Stimulated activated CD4-positive, alpha-beta T cell treated with anti-CD3 and anti-CD28 coated beads, Interleukin-4, amount 100 ng/mL, for 1 hour (primary cell): ENCODE data around the gene CRIM1.

Experiments
- DNase-seq: peaks from one replicate; pipeline ENCODE4 v3.0.0-alpha.2; 2020

Gene CRIM1

GRCh38 chr2:36371928-36372391 lies 16.4 kb downstream of the CRIM1 start:
- no peak for DNase-seq

- DNase-seq, result no peak
These were observed 17.8 kb downstream of the CRIM1 start for GRCh38 chr2:36373149-36373926.

DNA sequence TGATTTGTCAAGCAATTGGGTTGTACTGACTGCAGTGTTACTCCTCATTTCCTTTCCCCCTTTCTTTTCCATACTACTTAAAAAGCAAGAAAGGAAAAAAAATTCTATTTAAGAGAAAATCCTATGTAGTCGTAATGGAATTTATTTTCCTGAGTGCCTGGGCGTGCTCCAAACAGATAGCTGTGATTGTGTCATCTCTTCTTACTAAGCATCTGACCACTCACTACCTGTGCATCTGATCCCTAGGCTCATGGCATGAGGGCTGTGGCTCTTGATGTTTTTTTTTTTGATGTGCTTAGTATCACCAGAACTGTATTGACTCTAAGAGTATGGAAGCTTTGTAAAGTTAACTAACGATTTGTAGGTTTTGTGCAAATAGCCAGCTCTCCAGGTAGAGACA lies 19.0 kb downstream of the CRIM1 start:
- no peak for DNase-seq

GRCh38 chr2:36376319-36376765 lies 20.8 kb downstream of the CRIM1 start:
- DNase-seq, result no peak

DNA sequence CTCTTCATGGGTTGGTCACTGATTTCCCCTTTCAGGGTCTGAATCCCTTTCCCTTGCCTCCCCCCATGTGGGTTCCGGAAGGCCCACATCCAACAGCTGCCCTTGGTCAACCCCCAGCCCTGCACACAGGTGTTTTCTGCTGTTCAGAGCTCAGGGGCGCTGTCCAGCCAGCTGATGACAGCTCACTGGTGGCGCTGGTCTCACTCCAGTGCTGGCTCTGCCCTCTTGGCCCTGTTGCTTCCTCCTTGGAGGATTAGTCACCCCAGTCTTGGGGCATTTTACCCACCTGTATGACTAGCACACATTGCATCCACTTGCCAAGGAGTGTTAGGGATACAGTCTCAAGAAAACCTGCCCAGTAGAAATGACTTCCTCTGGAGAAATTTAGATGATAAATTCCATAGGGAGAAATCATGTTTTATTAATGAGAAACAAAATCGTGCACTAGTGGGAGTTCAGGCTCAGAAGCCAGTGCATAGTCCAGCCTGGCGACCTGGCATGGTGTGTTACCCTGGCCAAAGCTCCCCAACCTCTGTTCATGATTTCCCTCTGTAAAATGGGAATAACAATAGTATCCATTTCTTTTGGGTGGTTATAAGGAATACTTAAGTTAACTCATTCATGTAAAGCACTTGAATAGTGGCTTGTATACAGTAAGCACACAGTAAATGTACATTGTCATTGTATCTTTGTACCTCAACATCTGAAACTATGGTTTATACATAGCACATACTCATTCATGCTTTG lies 21.6 kb downstream of the CRIM1 start:
- DNase-seq, result no peak

- DNase-seq, result no peak
These were observed 24.3 kb downstream of the CRIM1 start for GRCh38 chr2:36379710-36380448.

- DNase-seq, result no peak
These were observed 25.3 kb downstream of the CRIM1 start for GRCh38 chr2:36380624-36381481.

- no peak for DNase-seq
These were observed 26.4 kb downstream of the CRIM1 start for GRCh38 chr2:36381993-36382392.

GRCh38 chr2:36382472-36382871 lies 26.9 kb downstream of the CRIM1 start:
- DNase-seq, result no peak

- no peak for DNase-seq
These were observed 28.1 kb downstream of the CRIM1 start for GRCh38 chr2:36383726-36384125.

GRCh38 chr2:36384454-36384853 lies 28.9 kb downstream of the CRIM1 start:
- DNase-seq, result no peak

GRCh38 chr2:36385603-36386002 lies 30.0 kb downstream of the CRIM1 start:
- DNase-seq, result no peak

DNA sequence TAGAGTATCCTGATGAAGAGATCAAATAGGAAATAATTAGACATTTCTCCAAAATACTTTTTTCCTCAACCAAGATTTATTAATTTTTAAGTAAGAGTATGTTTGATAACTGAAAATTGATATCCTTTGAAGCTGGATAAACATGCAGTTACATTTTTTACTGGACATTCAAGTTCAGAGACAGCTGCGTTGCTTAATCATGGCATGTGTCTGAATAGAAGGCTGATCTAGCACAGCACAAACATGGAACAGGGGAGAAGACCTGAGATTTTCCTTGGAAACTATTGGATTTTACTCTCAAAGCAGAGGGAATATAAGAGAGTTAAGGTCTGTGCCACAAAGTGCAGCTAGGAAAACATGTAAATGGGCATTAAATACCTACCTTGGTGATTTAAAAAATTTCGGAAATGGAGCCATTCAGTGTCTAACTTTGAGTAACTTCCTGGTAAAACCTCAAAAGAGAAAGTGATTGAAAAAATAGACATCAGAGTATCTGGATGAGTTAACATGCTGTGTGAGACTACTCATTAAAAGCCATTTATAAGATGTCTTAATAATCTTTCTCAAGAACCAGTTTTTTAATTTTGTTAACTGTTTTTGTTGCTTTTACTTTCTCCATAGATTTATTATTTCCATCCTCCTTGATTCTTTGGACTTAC lies 31.8 kb downstream of the CRIM1 start:
- DNase-seq, result no peak

DNA sequence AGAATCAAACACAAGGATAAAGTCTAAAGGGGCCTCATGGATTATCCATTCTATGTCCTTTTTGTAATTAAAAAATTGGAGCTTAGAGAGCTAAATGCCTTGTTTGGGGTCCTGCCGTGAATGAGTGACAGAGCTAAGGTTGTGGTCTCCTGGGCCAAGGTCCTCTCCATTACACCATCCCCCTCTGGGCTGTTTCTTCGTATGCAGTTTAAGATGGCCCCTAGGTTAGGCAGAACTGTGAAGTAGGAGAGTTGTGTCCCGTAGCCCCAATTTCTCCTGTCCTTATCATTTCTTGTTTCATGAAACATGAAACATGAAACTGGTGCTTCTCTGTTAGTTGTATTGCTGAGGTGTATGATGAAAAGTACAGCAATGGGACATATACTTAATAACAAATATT lies 32.9 kb downstream of the CRIM1 start:
- no peak for DNase-seq

- no peak for DNase-seq
These were observed 33.5 kb downstream of the CRIM1 start for GRCh38 chr2:36389091-36389564.

DNA sequence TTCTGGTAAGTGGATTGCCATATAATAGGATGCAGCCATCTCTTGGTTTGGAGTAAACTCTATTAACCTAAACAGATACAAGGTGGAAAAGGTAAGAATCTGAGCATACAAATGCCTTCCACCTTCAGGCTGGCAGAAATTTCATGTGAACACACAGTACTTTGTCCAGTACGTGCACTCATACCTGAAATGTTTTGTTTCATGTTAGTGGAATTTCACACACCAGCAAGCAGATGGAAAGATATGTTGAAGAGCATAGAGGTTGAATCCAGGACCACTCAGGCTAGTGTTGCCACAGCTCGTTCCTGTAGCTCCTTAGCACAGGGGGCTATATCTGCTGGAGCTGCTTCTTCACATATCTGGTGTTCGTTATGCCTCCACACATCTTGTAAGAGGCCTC lies 34.0 kb downstream of the CRIM1 start:
- DNase-seq, result no peak

- no peak for DNase-seq
These were observed 37.1 kb downstream of the CRIM1 start for GRCh38 chr2:36392571-36393255.

DNA sequence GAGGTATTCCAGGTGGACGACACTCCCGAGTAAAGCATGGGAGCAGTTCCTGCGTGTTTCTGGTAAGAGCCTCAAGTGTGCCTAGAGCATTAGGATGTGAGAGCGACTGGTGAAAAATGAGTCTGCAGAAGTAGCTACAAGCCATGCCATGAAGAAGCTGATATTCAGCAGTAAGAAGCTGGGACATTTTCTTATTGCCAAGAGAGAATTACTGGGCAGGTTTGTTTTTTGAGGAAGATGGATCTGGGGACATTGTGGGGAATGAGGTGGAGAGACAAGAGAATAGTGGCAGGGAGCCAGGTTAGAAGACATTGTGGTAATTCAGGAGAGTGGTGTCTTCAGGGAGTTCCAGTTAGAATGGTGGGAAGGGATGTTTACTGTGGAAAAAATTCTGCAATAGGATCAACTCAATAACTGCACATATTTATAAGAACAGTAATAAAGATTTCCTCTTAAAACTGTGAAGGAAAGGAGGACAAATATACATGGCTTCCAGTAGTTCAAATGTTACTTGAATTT lies 38.2 kb downstream of the CRIM1 start:
- DNase-seq, result no peak

DNA sequence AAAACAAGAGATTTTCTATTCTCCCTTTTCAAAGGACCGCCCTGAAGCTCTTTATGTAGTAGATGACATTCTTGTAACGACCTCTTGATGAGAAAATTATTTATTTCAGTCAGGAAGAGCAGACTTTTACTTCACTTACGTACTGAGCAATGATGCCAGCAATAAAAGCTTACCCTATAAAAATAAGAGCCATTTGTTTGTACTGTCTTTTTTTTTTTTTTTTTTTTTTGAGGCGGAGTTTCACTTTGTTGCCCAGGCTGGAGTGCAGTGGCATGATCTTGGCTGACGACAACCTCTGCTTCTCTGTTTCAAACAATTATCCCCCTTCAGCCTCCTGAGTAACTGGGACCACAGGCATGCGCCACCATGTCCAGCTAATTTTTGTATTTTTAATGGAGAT lies 39.2 kb downstream of the CRIM1 start:
- no peak for DNase-seq

DNA sequence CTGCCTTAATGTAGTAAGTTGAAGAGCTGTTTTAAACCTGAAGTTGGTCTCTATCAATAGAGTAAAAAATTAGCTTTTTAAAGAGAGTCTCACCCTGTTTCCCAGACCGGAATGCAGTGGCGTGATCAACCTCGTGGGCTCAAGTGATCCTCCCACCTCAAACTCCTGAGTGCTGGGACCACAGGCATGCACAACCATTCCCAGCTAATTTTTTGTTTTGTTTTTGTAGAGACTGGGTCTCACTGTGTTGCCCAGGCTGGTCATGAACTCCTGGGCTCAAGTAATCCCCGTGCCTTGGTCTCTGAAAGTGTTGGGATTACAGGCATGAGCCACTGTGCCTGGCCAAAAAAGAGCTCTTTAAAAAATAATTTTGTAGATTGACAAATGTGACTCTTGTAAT lies 40.3 kb downstream of the CRIM1 start:
- no peak for DNase-seq
